ENCODE measurements around the gene PTPN1.
"Not testable (repeated sequence)": the region's sequence is repeated elsewhere in the genome, so short reads cannot be mapped to it uniquely, and the experiment has no call there.

Gene PTPN1

DNA sequence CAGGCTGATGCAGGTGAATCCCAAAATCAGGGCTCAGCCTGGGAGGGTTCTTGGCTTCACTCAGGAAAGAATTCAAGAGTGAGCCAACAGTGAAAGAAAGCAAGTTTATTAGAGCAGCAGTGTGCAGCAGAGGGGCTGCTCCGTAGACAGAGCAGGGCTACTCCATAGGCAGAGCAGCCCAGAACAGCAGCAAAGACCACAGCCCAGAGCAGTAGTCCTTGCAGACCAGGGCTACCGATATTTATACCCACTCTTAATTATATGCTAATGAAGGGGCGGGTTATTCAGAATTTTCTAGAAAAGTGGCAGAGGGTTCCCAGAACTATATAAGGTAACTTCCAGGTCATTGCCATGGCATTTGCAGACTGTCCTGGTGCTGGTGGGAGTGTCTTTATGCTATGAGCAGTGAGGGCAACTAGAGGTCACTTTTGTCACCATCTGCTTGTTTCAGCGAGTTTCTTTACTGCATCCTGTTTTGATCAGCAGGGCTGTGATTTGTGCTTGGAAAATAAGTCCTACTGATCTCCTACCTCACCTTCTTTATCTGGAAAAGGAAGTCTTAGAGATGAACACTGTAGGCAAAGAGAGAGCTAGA is 39.8 kb upstream of the PTPN1 start:
- no peaks in the 10 kb centered on the region for H3K9me3 Mint-ChIP-seq
- TF ChIP-seq, protein P1, sequence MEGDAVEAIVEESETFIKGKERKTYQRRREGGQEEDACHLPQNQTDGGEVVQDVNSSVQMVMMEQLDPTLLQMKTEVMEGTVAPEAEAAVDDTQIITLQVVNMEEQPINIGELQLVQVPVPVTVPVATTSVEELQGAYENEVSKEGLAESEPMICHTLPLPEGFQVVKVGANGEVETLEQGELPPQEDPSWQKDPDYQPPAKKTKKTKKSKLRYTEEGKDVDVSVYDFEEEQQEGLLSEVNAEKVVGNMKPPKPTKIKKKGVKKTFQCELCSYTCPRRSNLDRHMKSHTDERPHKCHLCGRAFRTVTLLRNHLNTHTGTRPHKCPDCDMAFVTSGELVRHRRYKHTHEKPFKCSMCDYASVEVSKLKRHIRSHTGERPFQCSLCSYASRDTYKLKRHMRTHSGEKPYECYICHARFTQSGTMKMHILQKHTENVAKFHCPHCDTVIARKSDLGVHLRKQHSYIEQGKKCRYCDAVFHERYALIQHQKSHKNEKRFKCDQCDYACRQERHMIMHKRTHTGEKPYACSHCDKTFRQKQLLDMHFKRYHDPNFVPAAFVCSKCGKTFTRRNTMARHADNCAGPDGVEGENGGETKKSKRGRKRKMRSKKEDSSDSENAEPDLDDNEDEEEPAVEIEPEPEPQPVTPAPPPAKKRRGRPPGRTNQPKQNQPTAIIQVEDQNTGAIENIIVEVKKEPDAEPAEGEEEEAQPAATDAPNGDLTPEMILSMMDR (IDR thresholded peaks at IDR 0.05; ENCODE audit: unreplicated experiment in 3 of 3) = no peak
- H3K4me3 Mint-ChIP-seq = no peak overlapping the region
- peak overlapping the region in 2 of 3 experiments; percentile 59 to 68 for H3K27ac Mint-ChIP-seq
- H3K27me3 Mint-ChIP-seq (ENCODE audit: low read depth) = peaks cover 6% of the 10 kb centered on the region
- no peaks in the 10 kb centered on the region for H3K36me3 Mint-ChIP-seq (ENCODE audit: low read depth)
- H3K4me1 Mint-ChIP-seq = peaks cover 28% of the 10 kb centered on the region

DNA sequence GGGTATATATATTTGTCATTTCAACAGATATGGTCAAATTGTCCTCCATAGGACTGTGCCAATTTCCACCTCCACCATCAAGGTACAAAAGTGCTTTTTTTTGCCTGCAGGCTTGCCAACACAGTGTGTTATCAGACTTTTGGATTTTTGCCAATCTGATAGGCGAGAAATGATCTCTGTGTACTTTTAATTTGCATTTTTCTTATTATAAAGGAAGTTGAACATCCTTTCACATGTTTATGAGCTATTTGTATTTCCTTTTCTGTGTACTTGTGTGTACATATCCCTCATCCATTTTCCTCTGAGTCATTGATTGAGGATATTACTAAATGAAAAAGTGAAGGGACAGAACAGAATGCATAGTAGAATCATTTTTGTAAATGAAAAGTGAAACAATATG is 39.0 kb upstream of the PTPN1 start:
- Mint-ChIP-seq H3K9me3 (no peaks in the 10 kb centered on the region), H3K4me1 (peaks cover 33% of the 10 kb centered on the region), H3K36me3 (ENCODE audit: low read depth) (no peaks in the 10 kb centered on the region), H3K27ac (no peak overlapping the region), H3K4me3 (no peak overlapping the region), H3K27me3 (ENCODE audit: low read depth) (peaks cover 10% of the 10 kb centered on the region)
- TF ChIP-seq, protein P1 (IDR thresholded peaks at IDR 0.05; ENCODE audit: unreplicated experiment in 3 of 3) = no peak

DNA sequence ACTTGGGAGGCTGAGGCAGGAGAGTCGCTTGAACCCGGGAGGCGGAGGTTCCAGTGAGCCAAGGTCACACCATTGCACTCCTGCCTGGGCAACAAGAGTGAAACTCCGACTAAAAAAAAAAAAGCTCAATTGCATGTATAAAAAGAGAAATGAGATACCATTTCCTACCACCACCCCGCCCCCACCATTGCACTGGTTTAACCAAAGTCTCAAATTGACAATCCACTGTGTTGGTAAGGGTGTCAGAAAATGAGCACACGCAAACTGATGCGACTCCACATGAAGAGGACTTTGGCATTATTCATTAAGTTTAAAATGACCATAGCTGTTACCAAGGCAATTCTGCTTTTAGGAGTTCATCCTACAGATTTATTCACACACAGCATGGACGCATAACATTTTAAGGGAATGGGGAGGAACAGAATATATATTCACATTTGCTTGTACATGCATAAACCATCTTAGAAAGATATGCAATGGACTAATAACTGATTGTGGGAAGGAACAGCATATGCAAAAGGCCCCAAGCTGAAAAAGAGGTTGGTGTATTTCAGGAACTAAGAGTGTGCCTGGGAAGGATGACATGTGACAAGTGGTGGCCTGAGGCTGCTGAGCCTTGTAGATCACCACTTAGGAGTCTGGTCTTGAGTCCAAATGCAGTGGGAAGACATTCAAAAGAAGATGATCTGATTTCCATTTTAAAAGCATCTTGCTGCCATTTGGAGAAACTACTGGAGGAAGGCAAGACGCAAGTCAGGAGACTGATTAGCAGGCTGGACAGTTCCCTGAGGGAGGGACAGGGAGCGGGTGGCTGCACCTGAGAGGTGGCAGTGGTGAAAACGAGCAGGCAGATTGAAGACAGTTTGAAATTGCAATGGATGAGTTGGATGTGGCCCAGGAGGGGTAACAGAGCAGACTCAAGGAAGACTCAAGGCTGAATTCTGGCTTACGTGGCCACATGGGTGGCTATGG is 37.2 kb upstream of the PTPN1 start:
- no peaks in the 10 kb centered on the region for H3K36me3 Mint-ChIP-seq (ENCODE audit: low read depth)
- TF ChIP-seq, protein P1 (IDR thresholded peaks at IDR 0.05; ENCODE audit: unreplicated experiment in 3 of 3) = no peak
- H3K27ac Mint-ChIP-seq = no peak overlapping the region
- H3K27me3 Mint-ChIP-seq (ENCODE audit: low read depth) = peaks cover 10% of the 10 kb centered on the region
- no peak overlapping the region for H3K4me3 Mint-ChIP-seq
- H3K4me1 Mint-ChIP-seq = peaks cover 24% of the 10 kb centered on the region
- H3K9me3 Mint-ChIP-seq = no peaks in the 10 kb centered on the region

DNA sequence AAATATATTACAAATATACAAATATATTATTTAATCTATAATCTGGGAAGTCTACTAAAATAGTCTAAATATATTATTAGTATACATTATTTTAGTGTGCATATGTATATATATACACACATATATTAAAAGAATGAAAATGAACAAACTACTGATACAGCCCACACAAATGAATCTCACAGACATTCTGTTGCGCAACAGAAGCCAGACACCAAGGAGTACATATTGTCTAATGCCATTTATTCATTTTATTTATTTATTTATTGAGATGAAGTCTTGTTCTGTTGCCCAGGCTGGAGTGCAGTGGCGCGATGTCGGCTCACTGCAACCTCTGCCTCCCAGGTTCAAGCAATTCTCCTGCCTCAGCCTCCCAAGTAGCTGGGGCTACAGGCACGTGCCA is 35.8 kb upstream of the PTPN1 start:
- not testable (repeated sequence) for H3K27ac Mint-ChIP-seq; H3K4me3 Mint-ChIP-seq; H3K36me3 Mint-ChIP-seq (ENCODE audit: low read depth); H3K9me3 Mint-ChIP-seq
- Mint-ChIP-seq H3K27me3 (ENCODE audit: low read depth) (peaks cover 10% of the 10 kb centered on the region), H3K4me1 (peaks cover 16% of the 10 kb centered on the region)

DNA sequence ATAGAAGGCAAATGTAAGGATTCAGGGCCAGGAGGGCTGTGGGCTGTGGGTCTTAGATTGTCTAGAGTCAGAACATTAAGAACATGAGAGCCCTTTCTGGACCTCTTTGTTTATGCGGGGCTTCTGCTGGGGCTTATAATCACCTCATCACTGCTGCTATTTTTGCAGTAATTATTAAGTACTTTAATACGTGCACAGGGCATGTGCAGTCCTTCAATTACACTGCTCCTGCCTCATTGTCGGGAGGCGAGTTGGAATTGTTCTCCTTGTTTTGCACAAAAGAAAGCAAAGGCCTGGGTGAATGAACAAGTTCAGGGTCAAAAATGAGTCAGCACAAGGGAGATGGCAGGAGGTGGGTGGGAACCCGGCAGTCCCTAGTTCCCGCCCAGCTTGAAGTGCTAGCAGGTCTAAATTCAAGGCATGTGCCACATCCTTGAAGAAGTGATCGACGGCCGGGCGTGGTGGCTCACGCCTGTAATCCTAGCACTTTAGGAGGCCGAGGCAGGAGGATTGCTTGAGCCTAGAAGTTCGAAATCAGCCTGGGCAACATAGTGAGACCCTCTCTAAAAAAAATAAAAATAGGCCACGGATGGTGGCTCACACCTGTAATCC is 34.4 kb upstream of the PTPN1 start:
- Mint-ChIP-seq H3K4me3 (no peak overlapping the region), H3K27ac (peak overlapping the region in 2 of 3 experiments; percentile 12 to 62), H3K9me3 (no peaks in the 10 kb centered on the region), H3K36me3 (ENCODE audit: low read depth) (no peaks in the 10 kb centered on the region), H3K4me1 (peaks cover 7% of the 10 kb centered on the region), H3K27me3 (ENCODE audit: low read depth) (peaks cover 10% of the 10 kb centered on the region)
- TF ChIP-seq, protein P1 (IDR thresholded peaks at IDR 0.05; ENCODE audit: unreplicated experiment in 3 of 3) = no peak

DNA sequence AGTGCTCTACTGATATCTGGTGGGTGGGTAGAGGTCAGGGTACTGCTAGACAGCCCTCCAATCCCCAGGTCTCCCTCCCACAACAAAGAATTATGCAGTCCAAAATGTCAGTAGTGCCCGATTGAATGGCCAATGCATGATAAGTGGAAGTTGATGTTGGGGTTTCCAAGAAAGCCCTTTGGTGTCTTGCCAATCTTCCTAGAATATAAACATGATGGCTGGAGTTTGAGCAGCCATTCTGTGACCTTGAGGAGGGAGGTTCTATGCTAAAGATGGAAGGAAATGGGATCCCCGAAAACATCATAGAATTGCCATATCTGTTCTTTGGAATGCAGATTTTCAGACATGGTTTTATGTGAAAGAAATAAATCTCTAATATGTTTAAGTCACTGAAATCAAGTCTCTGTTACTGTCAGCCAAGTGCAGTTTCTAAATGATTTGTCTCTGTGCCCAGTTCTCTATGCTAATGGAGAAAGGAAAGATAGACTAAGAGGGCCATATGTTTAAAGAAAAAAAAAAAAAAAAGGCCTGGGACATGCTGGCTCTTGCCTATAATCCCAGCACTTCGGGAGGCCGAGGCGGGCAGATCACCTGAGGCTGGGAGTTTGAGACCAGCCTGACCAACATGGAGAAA is 32.8 kb upstream of the PTPN1 start:
- Mint-ChIP-seq H3K27ac (no peak overlapping the region), H3K4me3 (no peak overlapping the region)

More for the DNA sequence above, 32.8 kb upstream of the PTPN1 start:
- no peaks in the 10 kb centered on the region for H3K36me3 Mint-ChIP-seq (ENCODE audit: low read depth)
- H3K27me3 Mint-ChIP-seq (ENCODE audit: low read depth) = peaks cover 10% of the 10 kb centered on the region
- peaks cover 6% of the 10 kb centered on the region for H3K4me1 Mint-ChIP-seq
- H3K9me3 Mint-ChIP-seq = no peaks in the 10 kb centered on the region
- TF ChIP-seq, protein P1 (IDR thresholded peaks at IDR 0.05; ENCODE audit: unreplicated experiment in 3 of 3) = no peak

Data from nephron (organoid).